GM18909 (cell line): ENCODE results near the gene SRBD1.
A peak's percentile ranks its signal among the peaks of the same experiment; 100 is the strongest.
"Not testable (repeated sequence)": the region's sequence is repeated elsewhere in the genome, so short reads cannot be mapped to it uniquely, and the experiment has no call there.

Source experiments
- ATAC-seq: cut with Tn5 transposase; IDR thresholded peaks from one replicate; pipeline ENCODE4 v1.9.1; 2021; ENCODE audit warnings: mild to moderate bottlenecking; ENCODE audit not compliant: unreplicated experiment, poor library complexity

The SRBD1 gene

DNA sequence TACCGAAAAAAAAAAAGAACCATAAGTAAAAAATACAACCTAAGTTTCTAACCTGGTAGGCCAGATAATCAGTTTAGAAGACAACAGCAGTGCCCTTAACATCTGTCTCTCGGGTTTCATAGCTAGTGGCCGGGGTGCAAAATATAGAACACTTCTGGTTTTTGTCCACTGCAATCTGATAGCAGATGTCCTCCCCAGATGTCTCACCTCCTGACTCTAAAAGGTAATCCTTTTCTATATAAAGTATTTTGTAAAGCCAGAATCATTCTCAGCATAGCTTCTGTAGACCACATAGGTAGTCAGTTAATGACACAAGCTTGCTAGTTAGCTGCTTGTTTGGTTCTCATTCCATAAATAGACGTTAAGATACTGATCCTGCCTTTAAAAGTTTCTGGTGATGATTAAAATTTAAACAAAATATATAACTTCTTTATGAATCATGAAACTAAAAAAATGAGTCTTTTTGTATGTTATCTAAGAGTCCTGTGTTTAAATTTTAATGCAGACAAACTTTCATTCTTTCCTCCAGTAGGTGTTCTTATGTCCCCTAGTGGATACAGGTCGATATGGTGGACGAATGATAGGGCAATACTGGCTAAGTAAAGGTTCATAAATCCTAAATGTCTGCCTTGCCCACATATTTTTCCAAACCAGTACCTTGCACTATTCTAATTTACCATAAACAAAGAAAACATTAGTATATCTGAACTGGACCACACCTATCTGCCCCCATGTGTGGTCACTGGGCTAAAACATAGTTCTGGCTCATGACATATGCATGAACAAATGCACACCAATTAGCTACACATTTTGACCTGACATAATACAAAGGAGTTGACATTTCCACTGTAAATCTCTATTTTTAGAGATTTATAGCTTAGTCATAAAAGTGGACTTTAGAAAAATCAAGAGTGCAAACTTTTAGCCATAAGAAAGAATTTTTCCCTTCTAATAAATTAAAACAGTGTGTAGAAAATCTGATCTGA lies 171.0 kb downstream of the SRBD1 start:
- peak; percentile 82 for ATAC-seq

DNA sequence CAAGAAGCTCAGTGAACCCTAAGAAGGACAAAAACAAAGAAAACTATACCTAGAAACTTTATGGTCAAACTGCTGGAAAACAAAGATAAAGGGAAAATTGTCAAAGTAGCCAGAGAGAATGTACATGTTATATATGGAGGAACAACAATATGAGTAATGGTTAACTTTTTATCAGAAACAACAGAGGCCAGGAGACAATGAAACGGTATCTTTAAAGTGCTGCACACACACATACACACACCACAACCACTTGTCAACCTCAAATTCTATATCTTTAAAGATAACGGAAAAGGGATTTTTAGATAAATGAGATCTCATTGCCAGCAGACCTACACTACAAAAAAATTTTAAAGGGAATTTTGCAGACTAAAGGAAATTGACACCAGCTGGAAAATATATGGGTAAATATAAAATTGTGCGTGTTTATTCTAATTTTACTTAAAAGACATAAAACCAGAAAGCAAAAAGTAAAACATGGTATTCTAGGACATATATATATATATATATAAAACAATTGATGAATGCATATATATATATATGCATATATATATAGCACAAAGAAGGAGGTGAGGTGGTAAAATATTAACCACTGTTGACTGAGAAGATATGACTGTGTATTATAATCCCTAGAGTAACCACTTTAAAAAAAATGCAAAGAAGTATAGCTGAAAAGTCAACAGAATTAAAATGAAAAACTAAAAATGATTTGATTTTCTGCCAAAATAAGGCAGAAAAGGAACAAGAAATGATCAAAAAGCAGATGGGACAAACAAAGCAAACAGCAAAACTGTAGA lies 172.0 kb downstream of the SRBD1 start:
- ATAC-seq: peak; percentile 48

DNA sequence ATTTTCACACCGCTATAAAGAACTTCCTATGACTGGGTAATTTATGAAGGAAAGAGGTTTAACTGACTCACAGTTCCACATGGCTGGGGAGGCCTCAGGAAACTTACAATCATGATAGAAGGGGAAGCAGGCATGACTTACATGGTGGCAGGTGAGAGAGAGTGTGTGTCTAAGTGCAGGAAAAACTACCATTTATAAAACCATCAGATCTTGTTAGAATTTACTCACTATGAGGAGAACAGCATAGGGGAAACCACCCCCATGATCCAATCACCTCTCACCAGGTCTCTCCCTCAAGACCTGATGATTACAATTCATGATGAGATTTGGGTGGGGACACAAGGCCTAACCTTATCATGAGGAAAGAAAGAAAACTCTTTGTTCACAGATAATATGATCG lies 174.6 kb downstream of the SRBD1 start:
- ATAC-seq: no peak

DNA sequence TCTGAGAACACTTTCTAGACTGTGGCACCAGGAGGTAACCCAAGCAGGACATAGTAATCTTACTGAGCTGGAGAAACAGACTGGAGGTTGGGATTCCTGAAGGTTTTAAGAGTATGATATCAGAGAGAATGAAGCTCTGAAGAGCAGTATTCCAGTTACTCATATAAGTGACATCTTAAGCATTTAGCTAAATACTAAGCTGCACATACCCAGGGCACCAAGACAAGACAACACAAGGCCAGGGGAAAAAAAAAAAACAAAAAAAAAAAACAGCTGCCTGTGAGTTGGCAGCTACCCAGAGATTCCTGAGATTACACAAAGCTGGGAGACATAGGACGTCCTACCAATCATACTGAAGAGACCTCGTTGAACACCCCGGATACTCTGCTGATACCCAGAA lies 175.8 kb downstream of the SRBD1 start:
- ATAC-seq: no peak

DNA sequence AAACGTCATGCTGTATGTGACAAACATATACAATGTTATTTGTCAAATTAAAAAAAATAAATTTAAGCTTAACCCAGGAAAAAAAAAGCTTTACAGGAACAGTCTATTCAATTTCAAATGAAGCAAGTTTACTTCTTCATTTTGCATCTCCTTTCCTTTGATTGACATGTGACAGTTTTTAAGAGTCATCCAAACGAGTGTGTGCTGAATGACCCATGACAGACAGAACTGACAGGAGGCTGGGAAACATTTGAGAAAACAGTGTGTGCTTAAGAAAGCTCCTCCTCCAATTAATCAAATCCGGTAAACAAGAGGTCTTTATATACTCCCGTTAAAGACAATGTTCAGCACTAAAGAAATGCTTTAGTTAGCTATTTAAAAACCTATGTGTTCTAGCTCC lies 177.7 kb downstream of the SRBD1 start:
- ATAC-seq: no peak

DNA sequence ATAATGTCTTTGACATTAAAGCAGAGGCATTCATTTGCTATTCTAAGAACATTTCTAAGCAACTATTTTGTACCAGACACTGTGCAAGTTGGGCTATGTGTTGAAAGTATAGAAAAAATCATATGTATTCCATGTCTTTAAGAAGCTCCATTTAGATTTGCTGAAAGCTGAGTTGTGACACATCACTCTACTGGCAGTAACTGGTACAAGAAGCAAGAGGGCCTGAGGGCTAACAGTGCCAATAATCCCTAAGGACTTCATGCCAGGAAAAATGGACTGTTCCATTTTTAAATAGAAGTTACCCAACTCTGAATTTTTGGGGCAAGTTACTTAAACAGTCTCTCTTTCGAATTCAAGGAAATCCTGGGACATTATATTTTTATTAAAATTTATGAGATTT lies 178.7 kb downstream of the SRBD1 start:
- no peak for ATAC-seq

DNA sequence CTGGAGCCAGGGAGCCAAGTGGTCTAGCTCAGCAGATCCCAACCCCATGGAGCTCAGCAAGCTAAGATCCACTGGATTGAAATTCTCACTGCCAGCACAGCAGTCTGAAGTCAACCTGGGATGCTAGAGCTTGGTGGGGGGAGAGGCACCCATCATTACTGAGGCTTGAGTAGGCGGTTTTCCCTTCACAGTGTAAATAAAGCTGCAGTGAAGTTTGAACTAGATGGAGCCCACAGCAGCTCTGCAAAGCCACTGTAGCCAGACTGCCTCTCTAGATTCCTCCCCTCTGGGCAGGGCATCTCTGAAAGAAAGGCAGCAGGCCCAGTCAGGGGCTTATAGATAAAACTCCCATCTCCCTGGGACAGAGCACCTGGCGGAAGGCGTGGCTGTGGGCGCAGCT lies 185.0 kb downstream of the SRBD1 start:
- not testable (repeated sequence) for ATAC-seq

DNA sequence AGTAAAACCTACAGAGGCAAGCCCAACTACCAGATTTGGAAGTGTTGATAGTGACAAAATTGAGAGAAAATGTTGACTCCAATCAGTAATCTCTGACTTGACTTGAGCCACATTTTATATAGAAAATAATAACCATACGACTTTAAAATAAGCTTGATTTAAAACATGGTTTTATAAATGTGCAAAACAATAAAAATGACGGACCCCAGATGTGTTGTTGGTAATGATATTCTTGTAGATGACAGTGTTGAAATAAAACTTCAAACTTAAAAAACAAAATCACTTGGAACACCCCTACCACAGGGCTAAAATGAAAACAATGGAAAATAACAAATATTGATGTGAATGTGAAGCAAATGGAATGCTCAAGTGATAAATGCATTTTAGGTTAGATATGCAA lies 188.1 kb downstream of the SRBD1 start:
- ATAC-seq: no peak

DNA sequence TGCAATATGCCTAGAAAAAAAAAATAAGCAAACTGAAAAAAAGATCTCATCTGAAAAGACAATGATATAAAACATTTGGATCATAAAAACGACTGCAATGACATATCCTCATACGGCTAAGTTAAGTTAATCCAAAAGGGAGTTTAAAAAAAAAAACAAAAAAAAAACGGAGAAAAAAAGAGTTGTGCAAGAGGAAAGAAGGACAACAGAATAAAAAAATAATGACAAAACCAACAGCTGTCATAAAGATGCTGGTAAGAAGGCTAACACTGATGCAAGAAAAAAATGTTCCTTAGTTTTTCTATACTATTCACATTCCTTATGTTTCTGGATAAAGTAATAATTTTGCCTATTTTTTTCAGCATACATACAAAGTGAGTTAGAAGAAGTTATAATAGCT lies 192.5 kb downstream of the SRBD1 start:
- no peak for ATAC-seq

DNA sequence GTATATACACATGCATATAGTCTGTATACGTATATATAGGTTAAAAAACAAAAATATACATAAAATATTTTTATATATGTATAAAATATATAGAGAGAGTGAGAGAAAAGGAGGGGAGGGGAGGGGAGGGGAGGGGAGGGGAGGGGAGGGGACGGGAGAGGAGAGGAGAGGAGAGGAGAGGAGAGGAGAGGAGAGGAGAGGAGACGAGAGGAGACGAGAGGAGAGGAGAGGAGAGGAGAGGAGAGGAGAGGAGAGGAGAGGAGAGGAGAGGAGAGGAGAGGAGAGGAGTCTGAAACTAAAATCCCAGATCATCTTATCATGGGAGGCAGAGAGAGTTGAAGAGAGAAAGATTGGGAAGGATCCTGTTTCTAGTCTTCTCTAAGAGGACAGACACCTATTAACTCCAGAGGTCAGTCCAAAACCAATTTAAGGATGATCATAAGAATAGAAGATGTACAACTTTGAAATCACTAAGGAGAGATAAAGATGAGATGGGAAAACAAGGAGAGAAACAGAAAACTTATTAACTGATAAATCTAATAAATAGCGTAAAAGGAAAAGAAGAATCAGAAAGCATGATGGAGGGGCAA lies 195.4 kb downstream of the SRBD1 start:
- ATAC-seq: no peak

DNA sequence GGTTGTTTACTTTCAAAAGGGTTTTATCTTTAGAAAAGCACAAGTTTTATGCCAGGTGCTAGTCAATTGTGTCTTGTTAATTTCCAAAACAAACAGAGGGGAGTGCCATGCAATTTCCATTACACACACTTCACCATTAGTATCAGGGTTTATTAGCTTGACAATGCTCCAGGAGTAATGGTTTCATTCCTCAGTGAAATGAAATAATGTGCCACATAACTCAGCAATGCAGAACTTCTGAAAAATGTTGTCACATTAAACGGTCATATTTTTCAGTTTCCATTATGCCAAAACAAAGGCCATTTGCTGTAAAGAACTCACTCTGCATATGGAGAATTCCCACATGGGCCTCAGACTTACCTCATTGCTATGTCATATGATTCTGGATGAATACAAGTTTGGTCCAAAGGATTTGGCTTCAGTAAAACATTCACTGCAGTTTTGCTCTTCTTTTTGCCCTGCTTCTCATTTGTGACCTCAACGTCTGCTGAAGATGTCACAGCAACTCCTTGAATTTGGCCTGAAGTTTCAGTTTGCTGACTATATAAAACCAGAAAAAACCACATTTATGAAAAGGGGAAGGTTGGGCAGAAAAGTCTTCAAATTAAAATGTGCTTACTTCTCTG lies 198.2 kb downstream of the SRBD1 start:
- ATAC-seq: no peak

DNA sequence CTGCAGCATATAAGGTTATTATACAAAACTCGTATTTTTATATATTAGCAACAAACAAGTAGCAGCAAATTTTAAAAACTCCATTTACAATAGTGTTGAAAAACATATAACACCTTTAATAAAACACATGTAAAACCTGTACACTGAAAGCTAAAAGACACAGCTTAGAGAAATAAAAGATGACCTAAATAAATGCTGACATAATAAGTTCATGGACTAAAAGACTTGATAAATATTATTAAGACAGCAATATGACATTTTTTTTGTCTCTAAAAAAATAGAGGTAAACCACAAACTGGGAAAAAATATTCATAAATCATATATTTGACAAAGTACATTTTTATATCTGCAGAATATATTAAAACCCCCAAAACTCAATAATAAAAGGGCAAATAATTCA lies 201.4 kb downstream of the SRBD1 start:
- no peak for ATAC-seq

DNA sequence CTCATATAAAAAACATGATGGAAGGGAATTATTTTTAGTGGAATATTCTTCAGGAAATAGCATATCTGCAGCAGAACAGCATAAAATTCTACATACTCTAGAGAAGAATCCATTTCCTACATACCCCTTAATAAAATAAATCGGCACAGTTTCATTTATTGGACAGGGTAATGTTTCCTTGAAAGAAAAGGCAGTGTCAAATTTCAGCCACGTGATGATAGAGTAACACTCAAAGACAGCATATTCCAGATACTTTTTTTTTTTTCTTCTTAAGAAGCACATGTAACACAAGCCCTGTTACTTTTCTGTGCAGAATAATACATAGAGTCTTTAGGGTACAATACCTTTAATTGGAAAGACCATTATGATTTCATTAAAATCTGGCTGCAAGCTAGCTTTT lies 204.4 kb downstream of the SRBD1 start:
- no peak for ATAC-seq

DNA sequence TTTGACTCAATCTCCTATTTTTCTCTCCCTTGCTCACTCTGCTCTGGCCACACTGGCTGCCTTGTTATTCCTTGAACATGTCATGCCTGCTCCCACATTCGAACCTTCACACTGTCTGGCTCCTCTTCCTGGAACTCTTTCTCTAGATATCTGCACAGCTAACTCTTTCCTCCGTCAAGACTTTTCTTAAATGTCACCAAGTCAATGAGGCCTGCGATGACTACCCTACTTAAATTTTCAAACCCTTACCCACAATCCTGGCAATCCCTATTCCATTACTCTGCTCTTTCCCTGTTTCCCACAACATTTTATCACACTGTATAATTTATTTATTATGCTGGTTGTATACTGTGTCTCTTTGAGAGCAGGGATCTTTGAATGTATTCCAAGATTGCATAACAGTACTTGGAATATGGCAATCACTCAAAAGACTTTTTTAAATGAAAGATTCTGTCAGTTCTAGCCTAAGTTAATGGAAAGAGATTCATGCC lies 206.2 kb downstream of the SRBD1 start:
- no peak for ATAC-seq

DNA sequence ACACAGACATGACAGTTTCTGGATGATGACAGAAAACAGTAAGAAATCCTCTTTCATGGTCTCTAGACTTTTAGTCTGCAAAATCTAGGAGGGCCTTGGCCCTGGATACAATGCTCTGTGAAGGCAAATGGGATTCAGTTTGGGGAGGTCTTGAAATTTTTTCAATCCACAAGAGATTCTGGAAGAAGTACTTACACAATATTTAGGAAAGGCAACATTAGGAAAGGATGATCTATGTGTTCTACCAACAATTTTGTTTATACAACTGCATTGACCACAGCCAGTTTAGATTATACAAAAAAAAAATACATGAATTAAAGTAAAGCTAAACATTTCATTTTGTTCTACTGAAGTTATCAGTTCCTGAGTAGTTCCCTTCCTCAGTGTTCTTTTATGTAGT lies 208.0 kb downstream of the SRBD1 start:
- no peak for ATAC-seq

DNA sequence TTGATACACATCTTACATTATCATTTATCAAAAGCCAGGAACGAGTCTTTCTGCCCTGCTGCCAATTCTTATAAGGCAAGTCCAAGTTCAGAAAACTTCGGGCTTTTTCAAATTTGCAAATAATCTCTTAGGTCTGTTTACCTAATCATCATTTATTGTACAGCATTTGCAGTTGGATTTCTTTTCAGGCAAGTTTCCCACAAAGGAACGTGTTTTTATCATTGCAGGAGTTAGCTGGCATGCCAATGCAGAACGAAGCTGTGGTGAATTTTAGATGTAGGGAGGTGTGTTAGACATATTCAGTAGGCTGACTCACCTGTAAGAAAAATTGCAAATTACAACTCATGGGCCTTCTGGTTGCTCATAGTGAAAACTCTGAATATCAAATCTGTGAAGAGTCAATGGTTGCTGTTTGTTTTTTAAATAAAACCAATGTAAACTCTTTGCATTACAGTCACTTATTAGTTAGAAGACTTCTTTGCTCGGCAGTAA lies 209.6 kb downstream of the SRBD1 start:
- no peak for ATAC-seq

DNA sequence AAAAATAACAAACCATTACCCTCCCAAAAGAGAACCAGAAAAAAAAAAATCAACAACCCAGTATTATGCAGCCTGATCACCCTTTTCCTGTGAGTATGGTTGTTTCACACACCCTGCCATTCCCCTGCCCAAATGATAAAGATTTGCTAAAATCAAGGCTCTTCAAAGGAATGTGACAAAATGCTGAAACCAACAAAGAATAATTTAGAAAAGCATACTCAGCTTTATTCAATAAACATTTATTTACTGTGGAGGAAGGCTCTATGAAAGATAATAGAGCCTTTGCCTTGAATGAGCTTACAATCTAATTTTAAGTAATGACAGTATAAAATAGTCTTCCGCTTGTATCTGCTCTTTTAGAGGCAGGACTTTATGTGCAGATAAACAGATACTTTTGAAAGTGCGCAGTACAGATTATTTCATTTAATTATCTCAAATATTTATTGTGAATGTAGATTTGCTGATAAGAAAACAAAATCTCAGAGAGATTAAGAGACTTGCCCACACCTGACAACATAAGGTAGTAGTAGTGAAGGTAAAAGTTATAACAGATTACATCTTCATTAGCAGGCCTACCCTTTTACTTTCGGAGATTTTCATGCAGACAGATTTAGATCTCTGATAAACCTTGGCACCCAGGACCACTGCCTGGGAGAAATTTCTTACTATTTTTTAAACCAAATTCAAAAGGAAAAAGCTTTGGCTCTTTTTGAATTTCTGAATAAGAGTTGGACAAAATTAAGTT lies 211.9 kb downstream of the SRBD1 start:
- no peak for ATAC-seq

DNA sequence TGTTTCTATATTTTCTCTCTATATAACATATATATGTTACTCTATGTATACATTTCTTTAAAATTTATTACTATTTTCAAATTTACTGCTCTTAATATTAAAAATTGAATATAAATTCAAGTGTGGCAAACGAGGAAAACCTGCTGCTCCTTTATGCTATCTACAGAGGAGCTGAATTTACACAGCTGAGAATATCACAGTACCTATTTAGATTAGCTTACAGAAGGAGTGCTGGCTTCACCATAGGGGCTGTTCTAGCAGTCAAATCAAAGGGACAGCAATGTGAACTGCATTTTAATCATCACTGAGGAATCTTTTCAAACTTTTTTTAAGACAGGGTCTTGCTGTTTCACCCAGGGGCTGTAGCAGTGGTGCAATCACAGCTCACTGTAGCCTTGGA lies 213.8 kb downstream of the SRBD1 start:
- no peak for ATAC-seq

DNA sequence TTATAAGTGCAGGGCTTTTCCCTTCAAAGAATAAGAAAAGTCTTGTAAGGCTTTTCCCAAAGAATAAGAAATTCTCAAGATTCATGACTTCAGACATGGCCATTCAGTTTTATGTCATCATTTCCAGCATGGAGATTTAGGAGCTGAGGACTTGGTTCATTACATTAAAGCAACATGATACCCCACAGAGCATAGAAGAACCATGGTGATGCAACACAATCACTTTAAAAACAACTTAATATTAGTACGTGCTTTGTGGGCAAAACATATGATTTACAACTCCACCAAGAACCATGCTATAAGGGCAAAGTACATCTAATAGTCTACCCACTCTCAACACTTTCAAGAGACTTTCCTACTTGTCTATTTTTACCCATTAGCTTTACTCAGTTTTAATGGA lies 214.4 kb downstream of the SRBD1 start:
- ATAC-seq: no peak

DNA sequence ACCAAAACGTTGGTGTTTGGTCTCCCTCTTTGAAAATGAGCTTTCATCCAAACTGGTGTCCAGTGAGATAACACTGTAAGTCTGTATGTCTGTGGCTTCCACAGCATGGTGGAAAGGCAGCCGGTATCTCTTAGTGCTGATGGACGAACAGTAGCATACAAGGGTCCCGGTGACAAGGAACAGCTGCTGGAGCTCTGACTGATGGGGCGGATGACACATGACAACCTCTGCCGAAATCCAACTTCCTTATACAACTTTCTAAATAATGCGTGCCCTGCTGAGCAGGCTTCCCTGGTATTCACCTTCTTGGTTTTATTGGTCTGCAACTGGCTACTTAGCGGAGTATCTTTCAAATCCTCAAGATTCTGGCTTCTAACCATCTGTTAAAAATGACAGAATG lies 216.2 kb downstream of the SRBD1 start:
- no peak for ATAC-seq
